ENCODE measurements around the gene CLEC4F. TPM values are rescaled to one million over a fixed set of nuclear protein-coding genes. Genes with fewer than 3 reads are reported as not detected.

Gene CLEC4F
- total RNA-seq, 6 experiments from 2014 or later: not detected

DNA sequence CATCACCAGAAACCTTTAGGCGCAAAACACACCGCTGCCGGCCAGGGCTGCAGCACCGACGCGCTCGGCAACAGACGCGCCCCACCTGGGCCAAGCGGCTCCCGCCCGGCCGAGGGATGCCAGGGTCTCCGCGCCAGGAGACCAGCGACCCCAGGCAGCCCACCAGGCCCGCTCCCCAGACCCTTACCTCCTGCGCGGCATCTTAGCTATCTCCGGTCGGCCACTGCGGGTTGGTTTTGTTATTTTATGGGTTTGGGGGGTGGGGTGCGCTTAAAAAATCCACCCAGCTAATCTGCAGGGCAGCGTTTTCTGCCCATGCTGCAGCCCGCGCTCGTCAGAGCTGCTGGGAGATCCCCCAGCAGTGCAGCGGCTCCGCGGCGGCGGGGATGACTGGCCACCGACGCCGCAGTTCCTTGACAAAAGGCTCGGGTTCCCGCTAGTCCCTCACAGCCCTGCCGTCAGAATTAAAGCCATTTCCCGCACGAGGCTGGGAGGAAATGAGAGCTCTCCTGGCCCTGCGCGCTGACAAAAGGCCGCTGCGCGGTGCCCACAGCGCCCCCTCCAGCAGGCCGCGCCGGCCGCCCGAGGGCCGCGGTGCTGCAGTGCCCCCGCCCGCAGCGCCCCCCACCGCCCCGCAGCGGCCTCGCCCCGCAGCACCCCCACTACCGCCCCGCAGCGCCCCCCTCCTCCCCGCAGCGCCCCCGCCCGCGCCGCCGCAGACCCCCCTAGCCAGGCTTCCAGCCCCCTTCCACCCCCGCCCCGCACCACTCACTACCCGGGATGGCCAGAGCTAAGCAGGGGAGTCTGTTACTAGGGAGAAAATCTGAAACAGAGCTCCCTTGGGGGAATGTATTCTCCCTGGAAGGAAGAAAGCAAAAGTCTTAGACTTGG is 52.5 kb downstream of the CLEC4F start, which contains the start of gene ADD2:
Gene ADD2 (minus strand): TSS at position 502 of the 891 bp plus-strand sequence. CDS start 61,792 bp downstream, outside the sequence.
- 7% methylated on average over 3 of the region's 74 CpGs for WGBS (ENCODE audit: insufficient coverage, low coverage, low lambda C conversion rate, missing lambda C conversion rate)
- peak within 1 kb of the TSS in 2 of 3 donors; percentile 14 to 21 for H3K4me3 ChIP-seq
- peaks cover 11 to 12% of the 10 kb centered on the region in 2 donors for H3K27me3 ChIP-seq

DNA sequence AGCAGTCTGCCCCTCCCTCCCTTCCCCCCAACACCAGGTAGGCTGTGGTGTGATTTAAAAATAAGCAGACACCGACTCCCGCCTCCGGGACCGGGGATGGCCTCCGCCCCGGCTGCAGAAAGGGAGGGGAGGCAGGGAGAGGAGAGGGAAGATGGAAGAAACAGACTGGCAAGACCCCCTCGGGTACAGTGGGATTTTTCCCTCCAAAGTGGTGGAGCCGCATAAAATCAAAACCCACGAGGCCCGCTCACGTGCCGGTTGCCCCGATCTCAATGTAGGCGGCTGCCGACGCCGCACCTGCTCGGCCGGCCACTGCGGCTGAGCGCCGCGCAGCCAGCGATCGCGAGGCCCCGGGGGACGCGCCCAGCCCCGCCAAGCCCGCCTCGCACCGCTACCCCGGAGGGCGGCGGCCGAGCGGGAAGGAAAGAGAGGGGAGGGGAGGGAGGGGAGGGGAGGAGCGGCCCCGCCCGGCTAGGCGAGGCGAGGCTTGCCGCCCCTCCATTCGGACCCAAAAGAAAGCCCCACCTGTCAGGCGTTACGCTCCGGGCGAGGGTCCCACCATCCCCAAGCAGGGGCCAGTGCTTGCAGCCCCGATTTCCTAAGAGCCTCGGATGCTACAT is 53.2 kb downstream of the CLEC4F start:
- Histone ChIP-seq H3K9me3 (no peaks in the 10 kb centered on the region), H3K36me3 (no peaks in the 10 kb centered on the region), H3K4me3 (peak overlapping the region in 2 of 3 donors; percentile 14 to 21), H3K27me3 (peaks cover 11 to 12% of the 10 kb centered on the region in 2 donors), H3K4me1 (peaks cover 0 to 13% (median 0%) of the 10 kb centered on the region in 4 donors), H3K27ac (no peak overlapping the region)
- ATAC-seq: peak in 1 of 4 donors; percentile 36
- 0% methylated on average over 9 of the region's 51 CpGs for WGBS (ENCODE audit: insufficient coverage, low coverage, low lambda C conversion rate, missing lambda C conversion rate)
- no peak for TF ChIP-seq CTCF (IDR thresholded peaks at IDR 0.05)
- TF ChIP-seq POLR2A (IDR thresholded peaks at IDR 0.05): no peak
- intact Hi-C loops (cut with DNase I): no loop called here
- no peak for DNase-seq

More for the DNA sequence above, 52.5 kb downstream of the CLEC4F start, which contains the start of gene ADD2:
- DNase-seq (peak in 1 of 3 donors; percentile 22), ATAC-seq (peak; percentile 32 to 64 (median 58))
- no peaks in the 10 kb centered on the region for H3K9me3 ChIP-seq
- no peaks in the 10 kb centered on the region for H3K36me3 ChIP-seq
- intact Hi-C loops (cut with DNase I): no loop called here
- H3K27ac ChIP-seq: no peak within 1 kb of the TSS
- no peak for TF ChIP-seq POLR2A (IDR thresholded peaks at IDR 0.05)
- peak in 1 of 4 donors; percentile 22 for TF ChIP-seq CTCF (IDR thresholded peaks at IDR 0.05)
- H3K4me1 ChIP-seq: peaks cover 0 to 13% (median 0%) of the 10 kb centered on the region in 4 donors

DNA sequence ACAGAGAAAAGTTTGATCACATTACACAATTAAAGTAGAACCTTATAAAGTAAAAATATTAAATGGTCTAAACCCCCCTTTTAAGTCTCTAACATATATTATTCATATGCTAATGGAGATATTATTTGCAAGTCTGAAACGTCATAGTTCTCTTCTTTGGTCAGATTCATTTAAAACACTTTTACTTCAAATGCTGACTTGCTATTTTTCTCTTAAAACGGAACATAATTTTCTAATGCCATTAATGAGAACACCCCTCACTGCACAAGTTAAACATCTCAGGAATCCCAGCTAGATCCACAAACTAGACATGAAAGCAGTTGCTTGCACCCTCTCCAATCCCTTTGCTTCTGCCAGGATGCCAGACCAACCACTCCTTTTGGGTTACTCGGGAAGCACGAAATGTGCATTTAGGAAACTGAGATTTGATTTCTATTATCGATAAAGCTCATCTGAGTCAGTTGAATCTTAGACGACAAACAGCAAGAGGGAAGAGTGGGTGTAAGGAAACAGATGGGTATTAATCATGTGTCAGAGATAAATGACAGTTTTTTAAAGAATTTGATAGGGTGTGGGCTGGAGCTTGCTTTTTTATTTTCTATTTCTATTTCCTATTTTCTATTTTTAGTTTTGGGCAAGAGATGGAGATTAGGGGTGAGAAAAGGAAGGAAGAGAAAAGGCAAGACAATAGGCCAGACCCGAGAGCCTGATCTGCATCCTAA is 53.9 kb downstream of the CLEC4F start:
- TF ChIP-seq POLR2A (IDR thresholded peaks at IDR 0.05) (no peak), CTCF (IDR thresholded peaks at IDR 0.05) (no peak)
- Histone ChIP-seq H3K27ac (no peak overlapping the region), H3K36me3 (no peaks in the 10 kb centered on the region), H3K27me3 (peaks cover 11 to 12% of the 10 kb centered on the region in 2 donors), H3K9me3 (no peaks in the 10 kb centered on the region), H3K4me3 (no peak overlapping the region), H3K4me1 (peaks cover 0 to 13% (median 0%) of the 10 kb centered on the region in 4 donors)
- WGBS (ENCODE audit: insufficient coverage, low coverage, low lambda C conversion rate, missing lambda C conversion rate): 8% methylated on average over 7 of the region's 7 CpGs
- DNase-seq: no peak
- ATAC-seq: no peak
- intact Hi-C loops (cut with DNase I): no loop called here

DNA sequence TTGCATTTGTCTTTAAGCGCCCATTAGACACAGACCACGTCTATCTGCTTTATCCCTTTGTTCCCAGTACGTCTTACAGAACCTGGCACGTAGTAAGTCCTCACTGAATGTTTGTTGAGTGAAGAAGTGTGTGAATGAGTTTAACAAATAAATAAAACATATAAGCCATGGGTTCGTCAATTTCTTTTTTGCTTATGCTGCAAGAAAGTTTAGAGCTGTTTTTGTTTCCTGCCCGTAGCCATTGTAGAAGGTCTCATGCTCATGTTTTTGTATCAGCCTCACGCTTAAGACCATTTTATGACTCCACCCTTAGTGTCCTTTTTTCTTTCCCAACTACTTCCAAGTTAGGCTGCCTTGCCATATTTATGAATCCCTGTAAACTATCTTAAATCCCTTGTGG is 54.9 kb downstream of the CLEC4F start:
- H3K36me3 ChIP-seq: no peaks in the 10 kb centered on the region
- DNase-seq: no peak
- intact Hi-C loops (cut with DNase I): no loop called here
- WGBS (ENCODE audit: insufficient coverage, low coverage, low lambda C conversion rate, missing lambda C conversion rate): 72% methylated on average over 7 of the region's 7 CpGs
- peaks cover 11 to 12% of the 10 kb centered on the region in 2 donors for H3K27me3 ChIP-seq
- H3K9me3 ChIP-seq: no peaks in the 10 kb centered on the region
- no peak for ATAC-seq
- H3K27ac ChIP-seq: no peak overlapping the region
- no peak for TF ChIP-seq CTCF (IDR thresholded peaks at IDR 0.05)
- no peak for TF ChIP-seq POLR2A (IDR thresholded peaks at IDR 0.05)
- peaks cover 0 to 13% (median 0%) of the 10 kb centered on the region in 4 donors for H3K4me1 ChIP-seq
- H3K4me3 ChIP-seq: no peak overlapping the region

All from right lobe of liver (tissue), 6 donors.